HG02642 (cell line): ENCODE measurements around the gene SPATA16.

ENCODE experiments used
- ATAC-seq: cut with Tn5 transposase; IDR thresholded peaks from one replicate; pipeline ENCODE4 v1.9.1; 2021; ENCODE audit warnings: mild to moderate bottlenecking; ENCODE audit not compliant: unreplicated experiment, poor library complexity

The SPATA16 gene

GRCh38 chr3:172847292-172847691, 293.7 kb downstream of the SPATA16 start:
- ATAC-seq, result no peak

GRCh38 chr3:172846706-172847105, 294.3 kb downstream of the SPATA16 start:
- ATAC-seq, result no peak

- ATAC-seq, result no peak
Observed at GRCh38 chr3:172846103-172846561, 294.9 kb downstream of the SPATA16 start.

GRCh38 chr3:172844428-172844827, 296.6 kb downstream of the SPATA16 start:
- ATAC-seq, result no peak

GRCh38 chr3:172840913-172841312, 300.1 kb downstream of the SPATA16 start:
- ATAC-seq, result no peak

- no peak for ATAC-seq
Observed at GRCh38 chr3:172840463-172840862, 300.6 kb downstream of the SPATA16 start.

GRCh38 chr3:172839679-172840078, 301.4 kb downstream of the SPATA16 start:
- ATAC-seq, result no peak
